Kidney capillary endothelial cell (primary cell): ENCODE data around the gene NEK3.
A peak's percentile ranks its signal among the peaks of the same experiment; 100 is the strongest.
"Not testable (repeated sequence)": the region's sequence is repeated elsewhere in the genome, so short reads cannot be mapped to it uniquely, and the experiment has no call there.

ENCODE experiments used
- DNase-seq: peaks from one replicate; pipeline ENCODE4 v3.0.0-alpha.2; 2018; ENCODE audit warnings: low spot score

NEK3 gene

GRCh38 chr13:52169839-52170238, 10.4 kb upstream of the NEK3 start:
- DNase-seq = no peak

DNA sequence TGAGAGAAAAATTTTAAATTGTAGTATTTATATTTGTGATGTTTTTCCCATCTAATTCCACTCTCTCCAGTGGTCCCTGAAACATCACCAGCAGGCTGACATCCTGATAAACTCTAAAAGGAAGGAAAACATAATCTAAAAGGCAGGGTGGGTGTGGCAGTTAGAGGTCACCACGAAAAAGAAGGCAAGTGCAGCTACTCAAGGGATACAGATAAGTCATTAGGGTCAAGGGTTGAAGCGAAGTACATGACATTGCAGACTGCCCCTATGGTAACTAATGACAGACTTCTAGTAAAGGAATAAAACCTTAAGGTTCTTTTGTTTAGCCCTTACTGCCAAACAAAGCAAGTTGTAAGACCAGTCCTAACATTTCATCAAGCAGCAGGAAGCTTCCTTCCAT, 6.0 kb upstream of the NEK3 start:
- no peak for DNase-seq

GRCh38 chr13:52164989-52165388, 5.6 kb upstream of the NEK3 start:
- DNase-seq = no peak

GRCh38 chr13:52163878-52164277, 4.5 kb upstream of the NEK3 start:
- not testable (repeated sequence) for DNase-seq

- DNase-seq = peak; percentile 61
Observed at GRCh38 chr13:52162279-52163101, 3.1 kb upstream of the NEK3 start.

GRCh38 chr13:52161181-52161646, 1.8 kb upstream of the NEK3 start:
- no peak for DNase-seq

DNA sequence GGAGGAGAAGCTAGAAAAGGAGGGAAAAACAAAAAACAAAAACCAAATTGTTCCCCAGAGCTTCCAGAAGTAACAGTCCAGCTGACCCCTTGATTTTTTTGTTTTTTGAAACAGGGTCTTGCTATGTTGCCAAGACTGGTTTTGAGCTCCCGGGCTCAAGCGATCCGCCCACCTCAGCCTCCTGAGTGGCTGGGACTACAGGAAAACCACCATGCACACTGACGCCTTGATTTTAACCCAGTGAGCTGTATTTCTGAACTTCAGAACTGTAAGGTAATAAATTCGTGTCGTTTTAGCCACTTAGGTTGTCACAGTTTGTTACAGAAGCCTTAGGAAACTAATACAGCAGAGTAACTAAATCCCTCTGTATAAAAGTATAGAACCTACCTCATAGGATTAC, 1.1 kb upstream of the NEK3 start:
- DNase-seq = no peak

DNA sequence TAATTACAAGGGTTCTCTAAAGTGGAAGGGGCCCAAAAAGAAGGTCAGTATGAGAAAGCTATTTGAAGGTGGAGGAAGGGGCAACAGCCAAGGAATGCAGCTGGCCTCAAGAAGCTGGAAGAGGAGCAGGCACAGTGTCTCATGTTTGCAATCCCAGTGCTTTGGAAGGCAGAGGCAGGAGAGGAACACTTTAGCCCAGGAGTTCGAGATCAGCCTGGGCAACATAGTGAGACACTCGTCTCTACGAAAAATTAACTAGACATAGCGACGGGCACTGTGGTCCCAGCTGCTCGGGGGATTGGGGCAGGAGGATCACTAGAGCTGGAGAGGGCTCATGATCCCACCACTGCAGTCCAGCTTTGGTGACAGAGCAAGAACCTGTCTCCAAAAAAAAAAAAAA, 656 bp upstream of the NEK3 start:
- no peak for DNase-seq

DNA sequence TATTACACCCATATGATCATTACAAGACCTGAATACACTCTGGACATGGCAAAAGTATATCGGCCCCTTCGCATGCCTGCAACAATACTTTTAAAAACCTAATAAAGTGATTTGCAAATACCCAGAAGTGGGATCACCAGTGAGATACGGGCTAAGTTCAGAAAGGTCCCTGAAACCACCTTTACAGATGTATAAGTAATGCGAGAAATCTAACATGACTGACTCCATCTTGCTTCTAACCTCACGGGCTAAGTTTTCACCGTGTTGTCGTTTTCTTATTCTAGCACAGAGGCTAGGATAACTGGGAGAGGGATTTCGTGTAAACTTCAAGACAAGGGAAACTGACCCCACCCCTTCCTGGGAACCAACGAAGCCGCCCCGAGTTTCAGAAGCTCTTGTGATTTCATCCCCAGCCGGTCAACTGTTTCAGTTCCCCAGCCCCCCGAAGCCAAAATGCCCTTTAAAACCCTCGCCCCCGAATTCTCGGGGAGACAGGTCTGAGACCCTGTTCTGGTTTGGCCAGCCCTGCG, 703 bp downstream of the NEK3 start:
- DNase-seq = no peak

- DNase-seq = no peak
Observed at GRCh38 chr13:52156724-52157261, 2.6 kb downstream of the NEK3 start.

- no peak for DNase-seq
Observed at GRCh38 chr13:52155177-52155576, 4.2 kb downstream of the NEK3 start.

DNA sequence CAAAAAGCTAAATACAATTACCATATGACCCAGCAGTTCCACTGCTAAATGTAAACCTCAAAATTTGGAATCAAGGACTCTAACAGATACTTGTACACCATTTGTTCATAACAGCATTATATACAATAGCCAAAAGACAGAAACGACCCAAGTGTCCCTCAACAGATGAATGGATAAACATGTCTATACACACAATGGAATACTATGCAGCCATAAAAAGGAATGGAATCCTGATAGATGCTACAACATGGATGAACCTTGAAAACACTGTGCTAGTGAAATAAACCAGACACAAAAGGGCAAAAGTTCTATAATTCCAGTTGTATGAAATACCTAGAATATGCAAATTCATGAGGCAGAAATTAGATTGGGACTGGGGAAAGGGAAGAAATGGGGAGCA, 12.2 kb downstream of the NEK3 start:
- no peak for DNase-seq

DNA sequence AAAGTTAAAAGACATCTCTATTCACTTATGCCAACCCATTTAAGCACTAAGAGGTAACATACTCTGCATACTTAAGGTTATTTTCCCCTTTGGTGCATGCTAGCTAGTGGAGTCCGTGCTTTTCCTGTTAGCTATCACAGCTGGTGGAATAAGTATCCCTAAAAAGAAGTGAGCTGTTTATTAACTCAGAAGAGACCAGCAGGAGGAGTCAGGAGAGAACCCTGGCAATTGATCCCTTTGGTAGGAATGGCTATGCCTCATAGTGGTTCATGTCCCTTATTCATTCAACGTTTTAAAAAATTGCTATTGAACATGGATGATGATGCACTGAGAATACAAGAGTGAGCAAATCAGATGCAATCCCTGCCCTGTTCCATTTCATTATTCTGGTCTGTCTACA, 18.1 kb downstream of the NEK3 start:
- no peak for DNase-seq

- DNase-seq = no peak
Observed at GRCh38 chr13:52137489-52137888, 21.9 kb downstream of the NEK3 start.

DNA sequence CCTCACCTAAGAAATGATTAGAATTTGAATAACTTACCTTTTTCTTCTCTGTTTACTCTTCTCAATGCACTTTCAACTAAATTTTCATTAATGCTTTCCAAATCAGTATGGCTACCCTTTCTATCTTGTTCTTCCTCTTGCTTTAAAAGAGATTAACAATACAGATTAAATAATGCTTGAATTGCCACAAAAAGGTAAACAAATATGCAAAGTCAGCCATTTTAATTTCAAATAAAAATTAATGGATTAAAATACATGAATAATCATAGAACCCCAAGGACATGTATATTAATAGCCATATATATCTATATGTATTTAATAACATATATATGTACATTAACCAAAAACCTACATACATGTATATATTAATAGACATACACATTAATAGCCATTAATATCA, 22.6 kb downstream of the NEK3 start:
- no peak for DNase-seq

DNA sequence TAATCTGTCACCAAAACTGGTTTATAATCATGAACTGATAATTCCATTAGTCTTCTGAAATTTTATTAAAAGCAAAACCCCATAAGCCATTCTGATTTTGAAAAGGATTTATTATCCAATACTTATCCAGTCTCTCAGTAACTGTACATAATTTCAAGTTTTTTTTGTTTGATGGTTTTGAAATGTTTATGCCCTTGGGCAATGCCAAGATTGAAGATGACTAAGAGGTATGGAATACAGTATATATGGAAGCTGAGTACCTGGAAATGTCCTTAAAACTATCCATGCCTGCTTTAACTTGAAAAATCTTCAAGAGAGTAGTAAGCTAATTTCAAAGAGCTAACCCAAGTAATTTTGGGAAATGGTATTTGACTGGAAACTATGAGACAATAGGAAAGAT, 28.8 kb downstream of the NEK3 start:
- DNase-seq = no peak

- peak; percentile 30 for DNase-seq
Observed at GRCh38 chr13:52128714-52129700, 30.4 kb downstream of the NEK3 start, which contains the start of gene NEK5. Gene NEK5, minus strand, starts transcription at chr13:52129073. Its CDS starts 1,591 bp downstream, at chr13:52127482.

GRCh38 chr13:52127783-52128702, 31.4 kb downstream of the NEK3 start:
- peak; percentile 57 for DNase-seq

- no peak for DNase-seq
Observed at GRCh38 chr13:52127378-52127777, 32.0 kb downstream of the NEK3 start.

DNA sequence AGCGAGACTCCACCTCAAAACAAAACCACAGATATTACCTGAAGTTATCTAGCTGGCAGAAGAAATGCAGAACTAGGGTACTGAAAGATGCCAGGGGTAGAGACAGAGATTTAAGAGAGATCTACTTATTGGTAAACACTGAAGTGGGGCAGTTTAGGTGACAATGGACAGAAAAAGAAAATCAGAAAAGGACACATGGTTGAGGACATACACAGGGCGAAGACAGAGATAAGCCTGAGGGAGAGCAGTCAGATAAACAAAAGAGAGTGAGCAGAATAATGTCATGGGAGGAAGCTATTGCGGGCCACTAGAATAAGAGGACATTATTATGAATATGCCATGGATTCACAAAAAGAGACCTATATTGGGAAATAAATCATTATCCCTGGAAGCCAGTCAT, 33.9 kb downstream of the NEK3 start:
- DNase-seq = no peak

- DNase-seq = no peak
Observed at GRCh38 chr13:52118595-52118994, 40.8 kb downstream of the NEK3 start.
